Ureter (tissue), 1 donor: ENCODE results near the gene TATDN3. TPM values are rescaled to one million over a fixed set of nuclear protein-coding genes. Genes with fewer than 3 reads are reported as not detected.
A peak's percentile ranks its signal among the peaks of the same experiment; 100 is the strongest.
"Not testable (repeated sequence)": the region's sequence is repeated elsewhere in the genome, so short reads cannot be mapped to it uniquely, and the experiment has no call there.

Experiments
- DNase-seq: peaks from one replicate; pipeline ENCODE4 v3.0.0-alpha.2; 2020; ENCODE audit warnings: low spot score
- total RNA-seq: library from RNA; stranded (reverse); gene quantifications from one replicate; pipeline ENCODE4 v1.2.4, GENCODE V29; 2023
- donor health status: DM: yes; HTN: yes; CAD: no.

The TATDN3 gene
- total RNA-seq, 1 donor from 2014 or later, result 11.0 TPM

GRCh38 chr1:212827831-212828278, 36.2 kb downstream of the TATDN3 start:
- peak; percentile 2 for DNase-seq

- peak; percentile 0 for DNase-seq
Observed at GRCh38 chr1:212828395-212828794, 36.7 kb downstream of the TATDN3 start.

- peak; percentile 54 for DNase-seq
Observed at GRCh38 chr1:212833211-212834207, 41.8 kb downstream of the TATDN3 start.

GRCh38 chr1:212838145-212838544, 46.5 kb downstream of the TATDN3 start:
- DNase-seq, result no peak

GRCh38 chr1:212844521-212844920, 52.8 kb downstream of the TATDN3 start:
- DNase-seq, result not testable (repeated sequence)

- no peak for DNase-seq
Observed at GRCh38 chr1:212847549-212847948, 55.9 kb downstream of the TATDN3 start, which contains the start of gene SPATA45. Gene SPATA45 (minus strand): TSS chr1:212847649. CDS start chr1:212836149, 11,500 bp downstream.

- no peak for DNase-seq
Observed at GRCh38 chr1:212852105-212852688, 60.5 kb downstream of the TATDN3 start.

- no peak for DNase-seq
Observed at GRCh38 chr1:212853658-212854057, 62.0 kb downstream of the TATDN3 start.

GRCh38 chr1:212856755-212857154, 65.1 kb downstream of the TATDN3 start:
- DNase-seq, result no peak

GRCh38 chr1:212857992-212858460, 66.3 kb downstream of the TATDN3 start, which contains the start of gene FLVCR1:
Gene FLVCR1 (plus strand): TSS chr1:212858275. CDS start chr1:212858453, 178 bp downstream.
- peak; percentile 96 for DNase-seq

- peak; percentile 44 for DNase-seq
Observed at GRCh38 chr1:212858461-212859265, 67.0 kb downstream of the TATDN3 start.

- no peak for DNase-seq
Observed at GRCh38 chr1:212860713-212861581, 69.3 kb downstream of the TATDN3 start.

GRCh38 chr1:212862111-212862690, 70.5 kb downstream of the TATDN3 start:
- DNase-seq, result no peak

- DNase-seq, result not testable (repeated sequence)
Observed at GRCh38 chr1:212863345-212863744, 71.7 kb downstream of the TATDN3 start.

- DNase-seq, result no peak
Observed at GRCh38 chr1:212864201-212864600, 72.5 kb downstream of the TATDN3 start.

Other genes starting within 250 kb of the TATDN3 start
- 10.6 TPM for gene ATF3, start 183.1 kb upstream of the TATDN3 start, total RNA-seq
- gene BATF3, start 92.1 kb upstream of the TATDN3 start, total RNA-seq, result 3.5 TPM
- gene NSL1, start 117 bp upstream of the TATDN3 start, total RNA-seq, result 35.5 TPM
- gene SPATA45, start 55.8 kb downstream of the TATDN3 start, total RNA-seq, result not detected
- 11.1 TPM for gene FLVCR1, start 66.4 kb downstream of the TATDN3 start, total RNA-seq
- gene VASH2, start 158.6 kb downstream of the TATDN3 start, total RNA-seq, result 1.5 TPM
- 43.9 TPM for gene ANGEL2, start 224.0 kb downstream of the TATDN3 start, total RNA-seq